H1 (cell line): Measurements from ENCODE around the gene ADPRH. TPM values are rescaled to one million over a fixed set of nuclear protein-coding genes. Genes with fewer than 3 reads are reported as not detected.

Experiments used
- CTCF ChIA-PET: fragments of 300-600 bp; sonication (Branson Sonifier 250); formaldehyde crosslinking; loops from one replicate; lab custom pipeline; 2021; ENCODE audit not compliant: partially characterized antibody; lab: Charles Lee
- POLR2A ChIA-PET: fragments of 300-600 bp; sonication (Branson Sonifier 250); formaldehyde crosslinking; loops from one replicate; lab custom pipeline; 2021; ENCODE audit warnings: inconsistent platforms; ENCODE audit not compliant: partially characterized antibody; lab: Charles Lee
- DNase-seq, 2 experiments: peaks; one replicate each; pipeline versions ENCODE4 v3.0.0 to v3.0.0-alpha.2; 2010 to 2022; ENCODE audit warnings: low spot score in 2 of 2, low read depth in 1 of 2, mixed read lengths in 1 of 2
- FAIRE-seq: peaks from 2 replicates; lab custom pipeline; 2011; peaks lifted over from hg19 to GRCh38; lab: Jason Lieb, UNC
- H2AFZ ChIP-seq: 2 replicates; pipeline ENCODE4 v1.8.1; 2012; ENCODE audit warnings: low read length, inconsistent platforms
- H2AK5ac ChIP-seq: 2 replicates; pipeline ENCODE4 v1.6.1; 2013; ENCODE audit warnings: low read depth, low read length
- H2BK120ac ChIP-seq: replicated peaks from 2 replicates; pipeline ENCODE3; 2013; ENCODE audit warnings: low read depth, low read length, inconsistent platforms
- H2BK12ac ChIP-seq: 2 replicates; pipeline ENCODE4 v1.6.1; 2013; ENCODE audit warnings: low read depth, low read length
- H2BK15ac ChIP-seq: 2 replicates; pipeline ENCODE4 v1.6.1; 2013; ENCODE audit warnings: low read length
- H2BK20ac ChIP-seq: 2 replicates; pipeline ENCODE4 v1.6.1; 2013; ENCODE audit warnings: low read length
- H2BK5ac ChIP-seq: 2 replicates; pipeline ENCODE4 v1.6.1; 2013; ENCODE audit warnings: low read depth, low read length
- H3K14ac ChIP-seq: 2 replicates; pipeline ENCODE4 v1.6.1; 2013; ENCODE audit warnings: inconsistent platforms; ENCODE audit not compliant: insufficient read length
- H3K18ac ChIP-seq: 2 replicates; pipeline ENCODE4 v1.6.1; 2013; ENCODE audit warnings: low read length; ENCODE audit errors: extremely low read depth
- H3K23ac ChIP-seq: 2 replicates; pipeline ENCODE4 v1.6.1; 2013; ENCODE audit warnings: inconsistent platforms; ENCODE audit not compliant: insufficient read length
- H3K23me2 ChIP-seq: 2 replicates; pipeline ENCODE4 v1.6.1; 2013; ENCODE audit warnings: low read depth, low read length
- H3K27ac ChIP-seq: 2 replicates; pipeline ENCODE4 v1.6.1; 2011; ENCODE audit warnings: low read depth, low read length, inconsistent platforms
- H3K27me3 ChIP-seq, 4 experiments: replicated peaks in 1 of 4; 1 replicate in 1 of 4; 2 replicates in 3 of 4; pipeline versions ENCODE4 v1.6.1 to v1.8.1; 2011 to 2013; ENCODE audit warnings: low read length in 3 of 4, mild to moderate bottlenecking in 3 of 4, inconsistent platforms in 2 of 4, mixed read lengths in 2 of 4, moderate library complexity in 1 of 4; ENCODE audit not compliant: control insufficient read depth in 3 of 4, insufficient read depth in 3 of 4; ENCODE audit errors: extremely low read depth in 1 of 4
- H3K36me3 ChIP-seq, 4 experiments: 2 replicates each; pipeline versions ENCODE4 v1.6.1 to v1.8.1; 2011 to 2013; ENCODE audit warnings: mild to moderate bottlenecking in 4 of 4, low read length in 3 of 4, moderate library complexity in 2 of 4, control low read depth in 1 of 4, inconsistent platforms in 1 of 4; ENCODE audit not compliant: insufficient read depth in 4 of 4, control insufficient read depth in 2 of 4
- H3K4ac ChIP-seq: replicated peaks from 2 replicates; pipeline ENCODE3; 2013; ENCODE audit warnings: low read length, low read depth, mixed read lengths, inconsistent platforms; ENCODE audit not compliant: insufficient read length
- H3K4me1 ChIP-seq, 4 experiments: replicated peaks in 1 of 4; 1 replicate in 1 of 4; 2 replicates in 3 of 4; pipeline versions ENCODE4 v1.6.1 to v1.8.1; 2011 to 2013; ENCODE audit warnings: low read length in 3 of 4, inconsistent platforms in 2 of 4, mixed read lengths in 1 of 4; ENCODE audit not compliant: insufficient read depth in 4 of 4, control insufficient read depth in 3 of 4
- H3K4me2 ChIP-seq, 2 experiments: 2 replicates each; pipeline versions ENCODE4 v1.6.1 to v1.8.1; 2011 to 2013; ENCODE audit warnings: low read depth in 2 of 2, low read length in 2 of 2, control low read depth in 1 of 2, inconsistent platforms in 1 of 2, mild to moderate bottlenecking in 1 of 2; ENCODE audit not compliant: insufficient read depth in 1 of 2
- H3K4me3 ChIP-seq, 4 experiments: fragments of 200-600, 300-600 bp in 1 of 4; sonication (generic), shearing (Covaris generic), sonication (Bioruptor Twin) in 1 of 4; 2 replicates each; pipeline versions ENCODE4 v1.5.1 to v1.8.1; 2011 to 2016; ENCODE audit warnings: low read length in 4 of 4, low read depth in 3 of 4, control low read depth in 2 of 4, inconsistent platforms in 2 of 4, mild to moderate bottlenecking in 2 of 4, mixed read lengths in 1 of 4, moderate library complexity in 1 of 4; ENCODE audit not compliant: insufficient read depth in 2 of 4; ENCODE audit errors: extremely low read depth in 1 of 4
- H3K56ac ChIP-seq: replicated peaks from 2 replicates; pipeline ENCODE3; 2013; ENCODE audit warnings: low read depth, mild to moderate bottlenecking, mixed read lengths, low read length, inconsistent platforms; ENCODE audit not compliant: insufficient read length
- H3K79me1 ChIP-seq: 2 replicates; pipeline ENCODE4 v1.6.1; 2013; ENCODE audit warnings: low read depth, low read length, control low read depth
- H3K79me2 ChIP-seq, 2 experiments: 2 replicates each; pipeline versions ENCODE4 v1.6.1 to v1.8.1; 2012 to 2013; ENCODE audit warnings: low read length in 2 of 2, mild to moderate bottlenecking in 2 of 2, inconsistent platforms in 1 of 2; ENCODE audit not compliant: insufficient read depth in 2 of 2, control insufficient read depth in 1 of 2
- H3K9ac ChIP-seq, 4 experiments: replicated peaks in 1 of 4; 1 replicate in 1 of 4; 2 replicates in 3 of 4; pipeline versions ENCODE4 v1.6.1 to v1.8.1; 2011 to 2013; ENCODE audit warnings: low read depth in 3 of 4, low read length in 3 of 4, control low read depth in 2 of 4, mild to moderate bottlenecking in 2 of 4, moderate library complexity in 2 of 4, inconsistent platforms in 1 of 4; ENCODE audit errors: extremely low read depth in 1 of 4
- H3K9me3 ChIP-seq, 2 experiments: 2 replicates each; pipeline versions ENCODE4 v1.6.1 to v1.8.1; 2012 to 2013; ENCODE audit warnings: mild to moderate bottlenecking in 2 of 2, moderate library complexity in 2 of 2, control low read depth in 1 of 2, inconsistent platforms in 1 of 2, low read depth in 1 of 2, low read length in 1 of 2, mixed read lengths in 1 of 2; ENCODE audit not compliant: insufficient read depth in 2 of 2
- H4K20me1 ChIP-seq, 2 experiments: replicated peaks in 1 of 2; 2 replicates each; pipeline versions ENCODE3 to v1.8.1; 2011 to 2013; ENCODE audit warnings: inconsistent platforms in 2 of 2, low read length in 2 of 2, mild to moderate bottlenecking in 1 of 2; ENCODE audit not compliant: insufficient read depth in 2 of 2, control insufficient read depth in 1 of 2
- H4K5ac ChIP-seq: 2 replicates; pipeline ENCODE4 v1.6.1; 2013; ENCODE audit warnings: low read length, low read depth, mixed read lengths, inconsistent platforms; ENCODE audit not compliant: insufficient read length
- H4K8ac ChIP-seq: 2 replicates; pipeline ENCODE4 v1.8.0; 2013; ENCODE audit warnings: mild to moderate bottlenecking, moderate library complexity, low read length, inconsistent platforms; ENCODE audit not compliant: insufficient read depth; ENCODE audit errors: extremely low read depth
- H4K91ac ChIP-seq: replicated peaks from 2 replicates; pipeline ENCODE3; 2013; ENCODE audit warnings: low read length, mixed read lengths, inconsistent platforms; ENCODE audit not compliant: insufficient read length
- CREB1 ChIP-seq: IDR thresholded peaks from 2 replicates; pipeline ENCODE4 v1.6.1; 2012; ENCODE audit warnings: inconsistent platforms
- CTCF ChIP-seq, 3 experiments: IDR thresholded peaks; 1 replicate in 2 of 3; 2 replicates in 1 of 3; pipeline versions ENCODE4 v1.5.1 to v1.6.1; 2011; ENCODE audit warnings: low read length in 3 of 3, mild to moderate bottlenecking in 3 of 3, inconsistent platforms in 2 of 3, low read depth in 1 of 3, moderate library complexity in 1 of 3; ENCODE audit not compliant: insufficient read depth in 1 of 3; ENCODE audit errors: control extremely low read depth in 1 of 3
- POLR2A ChIP-seq, 2 experiments: IDR thresholded peaks; 1 replicate in 1 of 2; 2 replicates in 1 of 2; pipeline ENCODE4 v1.6.1; 2011; ENCODE audit warnings: low read depth in 2 of 2, low read length in 2 of 2, mild to moderate bottlenecking in 2 of 2; ENCODE audit errors: control extremely low read depth in 1 of 2
- RAD21 ChIP-seq, 2 experiments: IDR thresholded peaks in 1 of 2; conservative IDR thresholded peaks in 1 of 2; 2 replicates each; pipeline ENCODE4 v1.6.1; 2011; ENCODE audit warnings: low read depth in 2 of 2, low read length in 2 of 2, improper control_type of control experiment in 1 of 2, inconsistent platforms in 1 of 2, mild to moderate bottlenecking in 1 of 2, moderate library complexity in 1 of 2
- SP1 ChIP-seq: IDR thresholded peaks from 2 replicates; pipeline ENCODE4 v1.6.1; 2011; ENCODE audit warnings: low read depth, low read length
- WGBS, 2 experiments: shearing (Covaris generic) in 1 of 2; methylation state at CpG; one replicate each; pipeline versions ENCODE4 v1.1.6 to v1.1.7; 2013 to 2015; ENCODE audit warnings: low lambda C conversion rate in 2 of 2, mixed read lengths in 2 of 2, inconsistent platforms in 1 of 2, low coverage in 1 of 2, missing lambda C conversion rate in 1 of 2; ENCODE audit not compliant: insufficient replicate concordance in 2 of 2, insufficient coverage in 1 of 2, insufficient read length in 1 of 2; ENCODE audit errors: extremely low coverage in 1 of 2, missing lambda C conversion rate in 1 of 2; 5-methylcytosine and 5-hydroxymethylcytosine counted together
- polyA plus RNA-seq, 7 experiments: library from polyadenylated mRNA; depleted of rRNA in 3 of 7; stranded (reverse) in 5 of 7; unstranded in 2 of 7; fragments of >200 nt in 5 of 7; fragments of 200-250 nt in 2 of 7; gene quantifications; 1 replicate in 5 of 7; 2 replicates in 1 of 7; 4 replicates in 1 of 7; pipeline versions ENCODE4 v1.2.1 to v1.2.3, GENCODE V29; 2011 to 2013; ENCODE audit warnings: missing spikeins in 2 of 7, mixed read lengths in 2 of 7
- total RNA-seq: library from RNA; stranded (reverse); fragmentation: NEBNext Ultra II Directional; extraction: Animal tissue kit (Norgen Biotek cat#: 25700); gene quantifications from 2 replicates; pipeline ENCODE4 v1.2.1, GENCODE V29; 2021

Gene ADPRH
- total and polyA plus RNA-seq, 2 of the 8 experiments (the other 6 are each of a cell fraction or from before 2014, with no cell fraction given): 2.6 to 4.2 TPM

DNA sequence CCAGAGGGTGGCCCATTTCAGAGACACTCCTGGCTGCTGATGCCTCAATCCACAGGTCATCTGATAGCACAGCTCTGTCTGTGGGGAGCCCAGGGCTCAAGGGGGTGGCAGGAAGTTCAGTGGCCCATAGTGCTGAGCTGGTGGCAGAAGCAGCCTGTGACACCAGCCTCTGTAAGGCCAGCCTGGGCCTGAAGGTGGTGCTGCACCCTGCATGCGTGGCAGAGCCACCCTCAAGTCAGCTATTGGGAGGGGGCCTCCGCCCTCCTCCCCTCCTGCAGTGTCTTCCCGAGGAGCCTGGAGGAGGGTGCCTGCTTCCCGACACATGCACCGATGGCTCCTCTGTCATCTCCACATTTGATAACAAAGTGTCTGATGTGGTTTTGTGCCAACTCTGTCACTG is 21.4 kb downstream of the ADPRH start:
- Histone ChIP-seq H4K8ac (no peak overlapping the region), H4K5ac (no peak overlapping the region), H3K4me2 (peak overlapping the region in 1 of 2 experiments; percentile 32; a peak in 2 of 4 replicates), H2BK20ac (no peak overlapping the region), H3K4me3 (no peak overlapping the region), H3K9me3 (no peaks in the 10 kb centered on the region), H3K27ac (no peak overlapping the region), H3K4ac (no peak overlapping the region), H3K79me1 (no peaks in the 10 kb centered on the region), H2BK15ac (no peak overlapping the region), H4K20me1 (no peaks in the 10 kb centered on the region), H3K23ac (no peak overlapping the region), H3K36me3 (no peaks in the 10 kb centered on the region), H3K79me2 (no peaks in the 10 kb centered on the region), H2BK12ac (no peak overlapping the region), H3K27me3 (no peaks in the 10 kb centered on the region), H3K9ac (no peak overlapping the region; a peak in 1 of 7 replicates), H2AFZ (peak overlapping the region; percentile 93), H3K4me1 (peaks cover 0 to 3% (median 0%) of the 10 kb centered on the region in 4 experiments; a peak in 3 of 7 replicates), H3K56ac (no peak overlapping the region), H2BK5ac (no peak overlapping the region), H3K18ac (no peak overlapping the region), H4K91ac (no peak overlapping the region), H3K23me2 (no peaks in the 10 kb centered on the region; the same call in 1 of the 2 replicates), H2BK120ac (no peak overlapping the region), H3K14ac (no peak overlapping the region), H2AK5ac (no peak overlapping the region)
- FAIRE-seq: no peak
- DNase-seq: peak in 1 of 2 experiments; percentile 69
- POLR2A ChIA-PET: no interaction called here
- 39% methylated on average over 4 of the region's 5 CpGs; no CpG with 5 or more reads in 1 of the 2 experiments for WGBS, 2 experiments
- CTCF ChIA-PET: interaction anchor here (0.7 to 4.9 kb wide), 35 partner anchors 9 to 817 kb away, joined by 3 to 32 read pairs (median 5); partner anchors contain the start of genes CD80 and COX17
- TF ChIP-seq SP1: no peak
- TF ChIP-seq CREB1: peak; percentile 46; the same call in 1 of the 2 replicates
- peak; percentile 84 to 88 for TF ChIP-seq RAD21 (IDR thresholded peaks at IDR 0.05 in 1 of 2, conservative IDR thresholded peaks at IDR 0.05 in 1 of 2; ENCODE audit: low read depth in 2 of 2, low read length in 2 of 2)
- peak; percentile 68 to 98 (median 94) for TF ChIP-seq CTCF (IDR thresholded peaks at IDR 0.05; ENCODE audit: control extremely low read depth in 1 of 3, insufficient read depth in 1 of 3, low read depth in 1 of 3, low read length in 3 of 3)
- TF ChIP-seq POLR2A (IDR thresholded peaks at IDR 0.05; ENCODE audit: control extremely low read depth in 1 of 2, low read depth in 2 of 2, low read length in 2 of 2): no peak
